Cerebellar nuclear complex (tissue), 1 donor: Measurements from ENCODE around the gene CYTH1.

Experiments used
- DNase-seq, 2 experiments: peaks; one replicate each; lab custom pipeline; 2025; lab: John Stamatoyannopoulos, UW

CYTH1 gene

GRCh38 chr17:78735832-78736525 lies 46.1 kb downstream of the CYTH1 start:
- DNase-seq, result no peak

- DNase-seq, result no peak
Observed at GRCh38 chr17:78734793-78735641, 47.1 kb downstream of the CYTH1 start.

- DNase-seq, result no peak
Observed at GRCh38 chr17:78732354-78732753, 49.7 kb downstream of the CYTH1 start.

- DNase-seq, result no peak
Observed at GRCh38 chr17:78731904-78732303, 50.2 kb downstream of the CYTH1 start.

- no peak for DNase-seq
Observed at GRCh38 chr17:78729641-78730040, 52.4 kb downstream of the CYTH1 start.

- no peak for DNase-seq
Observed at GRCh38 chr17:78728495-78728894, 53.6 kb downstream of the CYTH1 start.

GRCh38 chr17:78727476-78728229 lies 54.4 kb downstream of the CYTH1 start:
- no peak for DNase-seq

- no peak for DNase-seq
Observed at GRCh38 chr17:78727057-78727456, 55.0 kb downstream of the CYTH1 start.

GRCh38 chr17:78726513-78726912 lies 55.6 kb downstream of the CYTH1 start:
- DNase-seq, result no peak

GRCh38 chr17:78725448-78726021 lies 56.5 kb downstream of the CYTH1 start:
- DNase-seq, result no peak

- no peak for DNase-seq
Observed at GRCh38 chr17:78724999-78725398, 57.1 kb downstream of the CYTH1 start.

GRCh38 chr17:78724544-78724943 lies 57.5 kb downstream of the CYTH1 start:
- DNase-seq, result peak; percentile 51 to 55

GRCh38 chr17:78723957-78724356 lies 58.1 kb downstream of the CYTH1 start:
- DNase-seq, result no peak

GRCh38 chr17:78723001-78723796 lies 58.9 kb downstream of the CYTH1 start:
- peak; percentile 28 to 78 for DNase-seq

GRCh38 chr17:78722246-78722761 lies 59.8 kb downstream of the CYTH1 start:
- no peak for DNase-seq

- DNase-seq, result no peak
Observed at GRCh38 chr17:78719630-78720298, 62.3 kb downstream of the CYTH1 start.

GRCh38 chr17:78718575-78719208 lies 63.4 kb downstream of the CYTH1 start:
- DNase-seq, result no peak

- DNase-seq, result peak in 1 of 2 experiments; percentile 76
Observed at GRCh38 chr17:78717431-78717980, 64.6 kb downstream of the CYTH1 start.

GRCh38 chr17:78716814-78717393 lies 65.2 kb downstream of the CYTH1 start:
- peak; percentile 83 to 86 for DNase-seq
